DOHH2 (cell line): Measurements from ENCODE around the gene FN1.

Experiments
- H3F3A ChIP-seq: fragments of 200-600 bp; sonication (generic), shearing (Covaris generic); 2 replicates; pipeline ENCODE4 v1.6.0; 2016; ENCODE audit warnings: antibody characterized with exemption, mild to moderate bottlenecking; ENCODE audit not compliant: control insufficient read depth, insufficient read depth
- H3K27ac ChIP-seq: fragments of 200-600 bp; sonication (generic); 2 replicates; pipeline ENCODE4 v1.5.1; 2014; ENCODE audit warnings: low read depth, mild to moderate bottlenecking, low read length, moderate library complexity
- H3K27me3 ChIP-seq: fragments of 200-600 bp; sonication (generic); 2 replicates; pipeline ENCODE4 v1.6.1; 2014; ENCODE audit warnings: mild to moderate bottlenecking, low read length, mixed read lengths; ENCODE audit not compliant: control insufficient read depth
- H3K36me3 ChIP-seq: fragments of 200-600 bp; sonication (generic); 2 replicates; pipeline ENCODE4 v1.6.1; 2014; ENCODE audit warnings: mild to moderate bottlenecking, low read length, moderate library complexity, mixed read lengths; ENCODE audit not compliant: control insufficient read depth
- H3K4me1 ChIP-seq: fragments of 200-600 bp; sonication (generic); 2 replicates; pipeline ENCODE4 v1.6.1; 2014; ENCODE audit warnings: mild to moderate bottlenecking, low read length, mixed read lengths; ENCODE audit not compliant: control insufficient read depth
- H3K4me2 ChIP-seq: fragments of 200-600 bp; sonication (generic); 2 replicates; pipeline ENCODE4 v1.6.0; 2014; ENCODE audit warnings: mild to moderate bottlenecking, low read length, moderate library complexity
- H3K4me3 ChIP-seq: fragments of 200-600 bp; sonication (generic); 2 replicates; pipeline ENCODE4 v1.5.1; 2014; ENCODE audit warnings: mild to moderate bottlenecking, low read length, mixed read lengths
- H3K79me2 ChIP-seq: fragments of 200-600 bp; sonication (generic); 2 replicates; pipeline ENCODE4 v1.6.1; 2014; ENCODE audit warnings: mild to moderate bottlenecking, low read length, mixed read lengths; ENCODE audit not compliant: control insufficient read depth
- H3K9me2 ChIP-seq: fragments of 200-600 bp; sonication (generic); replicated peaks from 2 replicates; pipeline ENCODE4 v1.6.1; 2014; ENCODE audit warnings: mild to moderate bottlenecking, low read length, mixed read lengths; ENCODE audit not compliant: control insufficient read depth
- H3K9me3 ChIP-seq: fragments of 200-600 bp; sonication (generic); 2 replicates; pipeline ENCODE4 v1.6.1; 2014; ENCODE audit warnings: antibody characterized with exemption, low read length, mixed read lengths; ENCODE audit not compliant: control insufficient read depth, insufficient read depth
- H4K20me1 ChIP-seq: fragments of 200-600 bp; sonication (generic); 2 replicates; pipeline ENCODE4 v1.6.0; 2014; ENCODE audit warnings: low read depth, mild to moderate bottlenecking, antibody characterized with exemption, low read length, moderate library complexity; ENCODE audit not compliant: control insufficient read depth, insufficient read depth
- CTCF ChIP-seq: fragments of 200-600 bp; sonication (generic); IDR thresholded peaks from one replicate; pipeline ENCODE4 v1.5.1; 2014; ENCODE audit warnings: antibody characterized with exemption, mild to moderate bottlenecking, low read depth, low read length; ENCODE audit not compliant: poor library complexity, severe bottlenecking
- EZH2phosphoT487 ChIP-seq: fragments of 200-600 bp; sonication (generic); IDR thresholded peaks from 2 replicates; pipeline ENCODE4 v1.6.1; 2017; ENCODE audit warnings: borderline replicate concordance, mild to moderate bottlenecking, antibody characterized with exemption, low read length, moderate library complexity, mixed read lengths

Gene FN1

GRCh38 chr2:215414674-215415073 is 21.2 kb downstream of the FN1 start:
- Histone ChIP-seq H3K27me3 (peaks cover 3% of the 10 kb centered on the region; the same call in 1 of the 2 replicates), H3K9me3 (no peaks in the 10 kb centered on the region), H3K9me2 (no peaks in the 10 kb centered on the region), H3K36me3 (no peaks in the 10 kb centered on the region), H4K20me1 (no peaks in the 10 kb centered on the region), H3K4me3 (no peak overlapping the region), H3K79me2 (no peaks in the 10 kb centered on the region), H3K4me1 (no peaks in the 10 kb centered on the region), H3F3A (no peaks in the 10 kb centered on the region), H3K4me2 (no peak overlapping the region), H3K27ac (no peak overlapping the region)
- TF ChIP-seq EZH2phosphoT487 (no peak), CTCF (no peak)

- Histone ChIP-seq H3K27ac (no peak overlapping the region), H3K9me2 (no peaks in the 10 kb centered on the region), H3F3A (no peaks in the 10 kb centered on the region), H3K79me2 (no peaks in the 10 kb centered on the region), H3K4me2 (no peak overlapping the region), H3K4me3 (no peak overlapping the region), H3K9me3 (no peaks in the 10 kb centered on the region), H3K36me3 (no peaks in the 10 kb centered on the region), H3K27me3 (peaks cover 3% of the 10 kb centered on the region; the same call in 1 of the 2 replicates), H3K4me1 (no peaks in the 10 kb centered on the region), H4K20me1 (no peaks in the 10 kb centered on the region)
- no peak for TF ChIP-seq CTCF
- no peak for TF ChIP-seq EZH2phosphoT487
Measured at GRCh38 chr2:215413974-215414373, 21.9 kb downstream of the FN1 start.

GRCh38 chr2:215413484-215413777 is 22.4 kb downstream of the FN1 start:
- no peaks in the 10 kb centered on the region for H3F3A ChIP-seq
- no peaks in the 10 kb centered on the region for H3K4me1 ChIP-seq
- H3K27me3 ChIP-seq: peaks cover 3% of the 10 kb centered on the region; the same call in 1 of the 2 replicates
- no peaks in the 10 kb centered on the region for H3K9me3 ChIP-seq
- H3K79me2 ChIP-seq: no peaks in the 10 kb centered on the region
- H3K9me2 ChIP-seq: no peaks in the 10 kb centered on the region
- no peak overlapping the region for H3K4me3 ChIP-seq
- no peaks in the 10 kb centered on the region for H3K36me3 ChIP-seq
- TF ChIP-seq EZH2phosphoT487: no peak
- TF ChIP-seq CTCF: no peak
- no peak overlapping the region for H3K4me2 ChIP-seq
- H4K20me1 ChIP-seq: no peaks in the 10 kb centered on the region
- no peak overlapping the region for H3K27ac ChIP-seq
